Colon (tissue), 2 donors: ENCODE measurements around the gene MEIS1.

Source experiments
- FAIRE-seq: peaks from 2 replicates; lab custom pipeline; 2012; peaks lifted over from hg19 to GRCh38; lab: Jason Lieb, UNC
- donor health status: control.
- donor health status: control.

The MEIS1 gene

GRCh38 chr2:66508484-66509071 lies 73.7 kb downstream of the MEIS1 start:
- no peak for FAIRE-seq

GRCh38 chr2:66509326-66509811 lies 74.4 kb downstream of the MEIS1 start:
- no peak for FAIRE-seq

- FAIRE-seq, result no peak
These were observed 77.7 kb downstream of the MEIS1 start for GRCh38 chr2:66512626-66513025.

- no peak for FAIRE-seq
These were observed 80.8 kb downstream of the MEIS1 start for GRCh38 chr2:66515743-66516142.

GRCh38 chr2:66516499-66516898 lies 81.6 kb downstream of the MEIS1 start:
- FAIRE-seq, result no peak

GRCh38 chr2:66517772-66518171 lies 82.8 kb downstream of the MEIS1 start:
- FAIRE-seq, result no peak

GRCh38 chr2:66519264-66519843 lies 84.4 kb downstream of the MEIS1 start:
- no peak for FAIRE-seq

- FAIRE-seq, result no peak
These were observed 86.5 kb downstream of the MEIS1 start for GRCh38 chr2:66521291-66521922.

GRCh38 chr2:66522611-66523376 lies 87.9 kb downstream of the MEIS1 start:
- FAIRE-seq, result no peak

GRCh38 chr2:66523377-66523969 lies 88.5 kb downstream of the MEIS1 start:
- FAIRE-seq, result no peak

- no peak for FAIRE-seq
These were observed 89.1 kb downstream of the MEIS1 start for GRCh38 chr2:66523990-66524389.

GRCh38 chr2:66525606-66526005 lies 90.7 kb downstream of the MEIS1 start:
- no peak for FAIRE-seq

- no peak for FAIRE-seq
These were observed 91.3 kb downstream of the MEIS1 start for GRCh38 chr2:66526180-66526579.

GRCh38 chr2:66528974-66529724 lies 94.2 kb downstream of the MEIS1 start:
- FAIRE-seq, result no peak

GRCh38 chr2:66530651-66531050 lies 95.7 kb downstream of the MEIS1 start:
- no peak for FAIRE-seq

- no peak for FAIRE-seq
These were observed 96.2 kb downstream of the MEIS1 start for GRCh38 chr2:66531155-66531554.

- FAIRE-seq, result no peak
These were observed 96.6 kb downstream of the MEIS1 start for GRCh38 chr2:66531567-66531966.

- no peak for FAIRE-seq
These were observed 98.3 kb downstream of the MEIS1 start for GRCh38 chr2:66532972-66533868.

GRCh38 chr2:66534461-66534860 lies 99.5 kb downstream of the MEIS1 start:
- no peak for FAIRE-seq

- FAIRE-seq, result no peak
These were observed 100.8 kb downstream of the MEIS1 start for GRCh38 chr2:66535574-66536289.
